GM19023 (cell line): ENCODE data around the gene MARCHF9.

Experiments
- ATAC-seq: cut with Tn5 transposase; IDR thresholded peaks from one replicate; pipeline ENCODE4 v1.9.1; 2021; ENCODE audit warnings: mild to moderate bottlenecking, moderate library complexity; ENCODE audit not compliant: unreplicated experiment

The MARCHF9 gene

DNA sequence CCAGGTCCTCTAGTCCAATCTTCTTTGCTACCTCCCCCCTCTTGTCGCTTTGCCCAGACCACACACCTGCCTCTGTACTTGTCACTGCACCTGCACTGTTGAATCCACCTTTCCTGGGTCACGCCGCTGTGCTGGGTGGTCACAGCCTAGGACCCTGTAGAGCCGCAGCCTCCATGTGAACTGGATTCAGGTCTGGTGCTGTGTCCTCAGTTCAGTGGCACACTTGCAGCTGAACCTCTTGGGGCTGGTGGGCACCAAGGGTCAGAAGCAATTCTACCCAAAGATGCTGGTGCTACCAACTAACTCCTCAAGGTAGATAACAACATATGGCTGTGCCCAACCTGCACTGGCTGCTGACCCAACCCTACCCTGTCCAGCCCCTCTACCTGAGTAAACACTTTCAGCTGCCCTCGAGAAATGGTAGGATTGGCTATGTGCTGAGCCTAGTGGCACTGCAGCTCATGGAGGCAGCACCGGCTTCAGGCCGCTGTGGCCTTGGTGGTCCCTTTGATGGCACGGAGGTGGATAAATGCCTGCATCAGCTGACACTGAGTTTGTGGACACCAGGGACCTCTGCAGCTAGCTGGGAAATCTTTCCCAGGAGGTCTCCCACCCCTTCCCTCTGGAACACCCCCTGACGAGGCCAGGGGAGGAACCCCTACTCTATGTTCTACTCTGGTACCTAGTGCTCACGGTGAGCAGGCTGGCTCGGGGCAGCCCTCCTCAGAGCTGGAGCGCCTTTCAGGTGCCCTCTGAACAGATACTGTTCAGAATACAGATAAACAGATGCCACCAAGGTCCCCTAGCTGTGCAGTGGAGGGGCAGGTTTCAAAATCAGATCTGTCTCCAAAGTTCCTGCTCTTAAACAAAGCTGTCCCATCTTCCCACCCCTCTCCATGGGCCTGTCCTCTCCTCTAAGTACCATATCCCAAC is 30.6 kb upstream of the MARCHF9 start:
- no peak for ATAC-seq

GRCh38 chr12:57724936-57725740 is 29.8 kb upstream of the MARCHF9 start:
- ATAC-seq = no peak

DNA sequence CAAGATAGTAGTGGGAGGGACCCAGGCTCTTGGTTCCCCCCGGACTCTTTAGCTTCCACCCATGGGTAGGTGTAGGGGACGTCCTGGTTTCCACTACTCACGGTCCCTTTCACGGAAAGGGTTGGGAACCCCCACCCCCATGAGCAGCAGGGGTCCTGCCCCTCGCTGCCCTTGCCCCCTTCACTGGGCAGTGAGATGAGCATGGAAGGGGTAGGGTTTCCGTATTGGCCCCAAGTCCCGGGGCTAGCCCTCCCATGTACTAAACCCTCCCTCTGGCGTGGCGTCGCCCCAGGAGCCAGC is 29.1 kb upstream of the MARCHF9 start:
- no peak for ATAC-seq

DNA sequence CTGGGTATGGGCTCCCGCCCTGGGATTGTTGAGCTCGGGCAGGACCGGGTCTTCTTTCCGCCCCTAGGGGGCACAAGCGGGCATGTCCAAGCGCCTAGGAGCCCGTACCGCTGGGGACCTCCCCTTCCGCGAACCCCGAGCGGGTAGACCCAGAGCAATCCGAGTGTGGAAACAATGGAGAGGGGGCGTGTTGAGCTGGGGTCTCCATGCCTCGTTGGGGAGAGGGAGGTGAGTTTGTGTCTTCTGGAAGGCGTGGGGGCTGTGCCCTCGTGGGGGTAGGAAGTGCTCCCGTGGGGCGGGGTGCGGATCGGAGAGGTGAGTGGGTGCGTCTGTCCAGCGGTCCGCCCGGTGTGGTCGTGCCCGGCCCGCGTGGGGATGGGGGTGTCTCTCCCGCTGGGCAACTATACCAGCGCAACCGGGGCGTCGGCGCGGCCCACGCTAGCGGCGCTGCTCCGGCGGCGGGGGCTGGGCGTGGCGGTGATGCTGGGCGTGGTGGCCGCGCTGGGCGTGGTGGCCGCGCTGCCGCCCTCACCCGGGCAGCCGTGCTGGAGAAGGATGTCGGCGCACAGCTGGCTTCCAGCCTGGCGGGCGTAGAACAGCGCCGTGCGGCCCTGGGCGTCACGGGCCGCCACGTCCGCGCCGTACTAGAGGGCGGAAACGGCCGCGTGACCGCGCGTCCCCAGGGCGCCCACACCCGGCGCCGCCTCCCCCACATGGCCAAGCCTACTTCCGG is 28.6 kb upstream of the MARCHF9 start:
- no peak for ATAC-seq

- ATAC-seq = no peak
Measured at GRCh38 chr12:57726884-57727757, 27.8 kb upstream of the MARCHF9 start.

DNA sequence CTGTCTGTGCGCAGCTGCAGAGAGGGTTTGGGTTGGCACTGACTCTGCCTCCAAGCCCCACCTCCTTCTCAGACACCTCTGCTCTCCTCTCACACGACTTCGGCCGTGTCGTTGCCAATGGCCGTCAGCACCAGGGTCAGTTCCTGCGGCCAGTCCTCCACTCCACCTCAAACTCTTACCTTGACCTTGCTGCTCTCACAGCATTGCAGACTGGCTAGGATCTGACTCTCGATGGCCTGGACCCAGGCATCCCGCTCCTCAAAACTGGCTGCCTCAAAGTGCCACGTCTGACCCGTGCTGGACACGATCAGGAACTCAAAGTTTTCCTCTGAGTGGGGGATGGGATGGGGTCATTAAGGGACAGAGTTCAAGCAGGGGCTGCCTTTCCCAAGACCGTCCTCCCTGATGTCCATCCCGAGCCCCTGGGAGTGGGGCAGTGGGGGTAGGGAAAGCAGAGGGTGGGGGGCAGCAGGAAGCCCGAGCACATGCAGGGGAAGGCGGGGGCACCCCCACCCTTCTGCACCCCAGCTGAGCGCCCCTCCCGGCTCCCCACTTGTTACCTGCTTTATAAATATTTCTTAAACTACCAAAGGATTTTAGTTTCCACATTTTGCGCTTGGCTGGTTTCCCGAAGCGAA is 27.0 kb upstream of the MARCHF9 start:
- ATAC-seq = no peak

DNA sequence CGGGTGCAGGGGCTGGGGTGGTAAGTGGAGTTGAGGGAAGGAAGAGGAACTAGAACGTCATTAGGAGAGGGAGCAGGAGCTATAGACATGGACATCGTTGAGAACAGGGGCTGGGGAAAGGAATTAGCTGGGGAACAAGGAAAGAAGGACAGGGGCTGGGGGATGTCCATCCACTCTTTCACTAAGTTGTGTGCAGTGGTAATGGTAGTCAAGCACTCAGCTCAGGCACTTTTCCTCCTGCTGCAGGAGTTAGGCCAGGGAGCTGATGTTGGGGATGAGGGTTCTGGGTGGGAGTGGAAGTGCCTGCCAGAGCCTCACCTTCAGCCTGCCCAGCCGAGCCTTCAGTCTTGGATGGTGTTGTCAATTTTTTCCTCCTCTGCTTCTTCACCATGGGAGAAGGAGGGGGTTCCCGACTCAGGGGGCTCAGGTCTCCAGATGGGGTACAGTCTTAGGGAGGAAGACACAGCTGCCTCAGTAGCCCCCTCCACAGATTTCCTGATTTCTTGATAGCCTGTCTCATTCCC is 25.5 kb upstream of the MARCHF9 start:
- ATAC-seq = no peak

GRCh38 chr12:57730336-57731067 is 24.4 kb upstream of the MARCHF9 start:
- no peak for ATAC-seq

- no peak for ATAC-seq
Measured at GRCh38 chr12:57731411-57732080, 23.4 kb upstream of the MARCHF9 start.

GRCh38 chr12:57732270-57732669 is 22.6 kb upstream of the MARCHF9 start:
- ATAC-seq = no peak

DNA sequence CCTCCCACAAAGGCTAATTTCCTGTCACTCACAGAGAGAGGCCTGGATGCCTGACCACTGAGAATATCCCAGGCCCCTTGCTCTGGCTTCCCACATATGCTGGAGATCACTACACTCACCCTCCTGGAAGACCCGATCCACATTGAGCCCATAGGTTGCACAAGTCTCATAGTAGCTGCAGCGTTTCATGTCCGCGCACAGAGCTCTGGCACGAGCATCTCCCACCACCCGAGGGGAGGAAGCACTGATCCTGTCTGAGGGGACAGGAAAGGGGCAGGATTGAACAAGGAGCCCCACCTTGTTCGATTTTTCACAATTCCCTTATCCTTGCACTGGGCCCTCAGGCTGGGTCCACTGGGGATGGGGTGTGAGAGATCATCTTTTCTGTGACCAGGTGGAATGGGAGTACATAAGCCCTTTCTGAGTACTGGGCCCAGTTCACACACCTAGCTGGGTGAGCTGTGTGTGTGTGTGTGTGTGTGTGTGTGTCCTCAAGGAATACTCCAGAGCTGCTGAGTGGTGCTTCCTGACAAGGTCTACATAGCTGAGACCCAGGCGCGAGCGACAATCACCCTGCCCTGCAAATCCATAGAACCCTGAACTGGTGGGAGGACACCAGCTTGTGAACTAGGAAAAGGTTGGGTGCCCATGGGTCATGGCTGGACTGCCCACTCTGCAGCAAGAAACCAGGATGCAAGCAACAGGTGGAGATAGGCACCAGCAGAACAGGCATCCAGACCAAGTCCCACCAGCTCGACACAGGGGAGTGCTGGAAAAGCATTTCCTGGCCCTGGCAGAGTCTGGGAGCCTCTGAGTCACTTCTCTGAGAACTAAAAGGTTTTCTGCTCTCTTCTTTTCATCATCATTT is 21.9 kb upstream of the MARCHF9 start:
- ATAC-seq = no peak

DNA sequence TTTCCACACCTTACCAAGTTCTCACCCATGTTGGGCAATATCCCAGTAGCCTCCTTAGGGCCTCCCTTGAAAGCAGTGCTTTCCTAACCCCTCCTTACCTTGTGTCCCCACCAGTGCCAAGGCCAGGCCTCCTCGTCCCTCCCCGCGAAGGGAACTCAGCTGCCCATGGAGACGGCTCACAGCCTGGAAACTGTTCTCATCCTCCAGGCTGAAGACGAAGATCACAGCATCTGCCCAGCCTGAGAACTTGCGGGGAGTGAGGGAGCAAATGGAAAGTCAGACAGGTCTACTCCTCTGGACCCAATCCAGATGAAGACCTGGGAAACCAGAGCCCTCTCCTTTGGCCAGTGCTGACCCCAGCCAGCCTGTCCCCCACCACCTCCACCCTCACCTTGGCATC is 21.0 kb upstream of the MARCHF9 start:
- ATAC-seq = no peak

DNA sequence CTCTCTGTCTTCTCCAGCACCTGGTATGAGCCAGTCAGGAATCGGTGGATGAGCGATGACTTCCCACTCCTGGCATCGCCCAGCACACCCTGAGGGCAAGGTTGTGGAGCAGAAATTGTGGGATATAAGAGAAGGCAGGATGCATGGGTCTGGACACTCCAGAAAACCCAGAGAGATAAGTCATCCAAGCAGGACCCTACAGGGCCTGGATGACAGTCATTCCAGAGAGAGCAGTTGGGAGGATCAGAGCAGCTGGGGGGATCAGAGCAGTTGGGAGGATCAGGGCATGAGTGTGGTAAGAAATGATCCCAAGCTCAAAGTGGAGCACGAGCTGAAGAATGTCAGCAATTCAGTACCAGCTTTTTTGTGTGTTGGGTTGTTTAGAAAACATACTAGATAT is 20.3 kb upstream of the MARCHF9 start:
- ATAC-seq = no peak

- no peak for ATAC-seq
Measured at GRCh38 chr12:57735198-57735855, 19.6 kb upstream of the MARCHF9 start.

- ATAC-seq = no peak
Measured at GRCh38 chr12:57735952-57736740, 18.8 kb upstream of the MARCHF9 start.

- no peak for ATAC-seq
Measured at GRCh38 chr12:57736741-57737466, 18.0 kb upstream of the MARCHF9 start.
